OCI-LY3 (cell line): ENCODE data around the gene GARNL3.

Experiments used
- CTCF ChIP-seq: fragments of 200-600, 300-600 bp; sonication (generic); IDR thresholded peaks from 2 replicates; pipeline ENCODE4 v1.5.1; 2014; ENCODE audit warnings: antibody characterized with exemption, low read length, low read depth
- EZH2phosphoT487 ChIP-seq: fragments of 200-600 bp; shearing (Covaris generic); IDR thresholded peaks from 2 replicates; pipeline ENCODE4 v1.6.1; 2018; ENCODE audit warnings: antibody characterized with exemption, mixed run types, low read depth

GRCh38 chr9:127388037-127388855 lies 123.7 kb downstream of the GARNL3 start:
- TF ChIP-seq CTCF (no peak), EZH2phosphoT487 (no peak)
